ENCODE measurements around the gene MAZ.
"Not testable (repeated sequence)": the region's sequence is repeated elsewhere in the genome, so short reads cannot be mapped to it uniquely, and the experiment has no call there.

The MAZ gene

GRCh38 chr16:29806099-29806579 lies at the start of gene MAZ:
Gene MAZ, plus strand, starts transcription at chr16:29806529. Its CDS starts 173 bp downstream, at chr16:29806702.
- no peak for DNase-seq

GRCh38 chr16:29756654-29757053 lies 49.7 kb upstream of the MAZ start:
- DNase-seq, result no peak

DNA sequence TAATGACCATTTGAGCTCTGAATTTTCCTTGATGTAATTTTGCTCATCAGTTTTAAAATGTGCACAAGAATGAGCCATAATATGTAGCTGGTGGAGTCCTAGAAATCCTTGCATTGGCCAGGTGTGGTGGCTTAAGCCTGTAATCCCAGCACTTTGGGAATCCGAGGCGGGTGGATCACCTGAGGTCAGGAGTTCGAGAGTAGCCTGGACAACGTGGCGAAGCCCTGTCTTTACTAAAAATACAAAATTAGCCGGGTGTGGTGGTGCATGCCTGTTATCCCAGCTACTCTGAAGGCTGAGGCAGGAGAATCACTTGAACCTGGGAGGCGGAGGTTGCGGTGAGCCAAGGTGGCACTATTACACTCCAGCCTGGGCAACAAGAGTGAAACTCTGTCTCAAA lies 49.2 kb upstream of the MAZ start:
- not testable (repeated sequence) for DNase-seq

DNA sequence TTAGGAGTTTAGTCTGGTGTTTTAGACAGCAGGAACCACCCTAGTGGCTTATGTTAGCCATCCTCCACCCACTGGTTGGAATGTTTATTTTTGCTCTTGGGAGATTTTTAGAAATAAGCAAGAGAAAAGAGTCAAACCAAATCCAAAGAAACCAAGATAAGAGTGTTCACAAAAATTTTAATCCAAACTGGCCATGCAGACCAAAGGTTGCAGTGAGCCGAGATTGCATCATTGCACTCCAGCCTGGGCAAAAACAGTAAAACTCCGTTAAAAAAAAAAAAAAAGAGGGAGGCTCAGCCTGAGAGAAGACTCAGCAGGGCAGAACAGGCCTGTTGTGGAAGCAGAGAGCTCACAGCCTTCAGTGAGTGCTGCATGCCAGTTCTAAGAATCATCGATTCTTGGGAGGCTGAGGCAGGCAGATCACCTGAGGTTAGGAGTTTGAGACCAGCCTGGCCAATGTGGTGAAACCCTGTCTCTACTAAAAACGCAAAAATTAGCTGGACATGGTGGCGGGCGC lies 48.3 kb upstream of the MAZ start:
- no peak for DNase-seq

- DNase-seq, result no peak
Observed at GRCh38 chr16:29760567-29761279, 45.6 kb upstream of the MAZ start.

- not testable (repeated sequence) for DNase-seq
Observed at GRCh38 chr16:29761280-29761651, 45.1 kb upstream of the MAZ start.

DNA sequence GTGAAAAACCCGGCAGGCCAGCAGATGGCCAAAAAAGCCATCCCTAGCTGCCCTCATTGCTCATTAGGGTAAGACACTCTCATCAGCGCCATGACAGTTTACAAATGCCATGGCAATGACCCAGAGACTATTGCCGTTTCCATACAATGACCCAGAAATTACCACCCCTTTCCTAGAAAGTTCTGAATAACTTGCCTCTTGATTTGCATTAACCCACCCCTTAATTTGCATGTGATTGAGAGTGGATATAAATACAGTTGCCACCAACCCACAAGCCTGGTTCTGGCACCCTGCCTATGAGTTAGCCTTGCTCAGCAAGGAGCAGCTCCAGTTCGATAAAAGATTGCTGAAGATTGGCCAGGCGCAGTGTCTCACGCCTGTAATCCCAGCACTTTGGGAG lies 44.4 kb upstream of the MAZ start:
- DNase-seq, result no peak

DNA sequence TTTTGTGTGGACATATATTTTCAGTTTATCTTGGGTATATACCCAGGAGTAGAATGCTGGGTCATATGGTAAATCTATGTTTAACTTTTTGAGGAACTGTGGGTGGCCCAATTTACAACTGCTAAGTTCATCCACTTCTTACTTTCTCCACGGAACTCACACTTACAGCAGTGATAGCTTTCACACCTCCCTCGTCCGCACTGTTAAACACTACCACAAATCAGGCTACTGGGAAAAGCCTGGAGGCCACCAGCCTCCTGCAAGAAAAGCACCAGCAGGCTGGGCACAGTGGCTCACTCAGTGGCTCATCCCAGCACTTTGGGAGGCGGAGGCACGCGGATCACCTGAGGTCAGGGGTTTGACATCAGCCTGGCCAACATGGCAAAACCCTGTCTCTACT lies 43.0 kb upstream of the MAZ start:
- no peak for DNase-seq

DNA sequence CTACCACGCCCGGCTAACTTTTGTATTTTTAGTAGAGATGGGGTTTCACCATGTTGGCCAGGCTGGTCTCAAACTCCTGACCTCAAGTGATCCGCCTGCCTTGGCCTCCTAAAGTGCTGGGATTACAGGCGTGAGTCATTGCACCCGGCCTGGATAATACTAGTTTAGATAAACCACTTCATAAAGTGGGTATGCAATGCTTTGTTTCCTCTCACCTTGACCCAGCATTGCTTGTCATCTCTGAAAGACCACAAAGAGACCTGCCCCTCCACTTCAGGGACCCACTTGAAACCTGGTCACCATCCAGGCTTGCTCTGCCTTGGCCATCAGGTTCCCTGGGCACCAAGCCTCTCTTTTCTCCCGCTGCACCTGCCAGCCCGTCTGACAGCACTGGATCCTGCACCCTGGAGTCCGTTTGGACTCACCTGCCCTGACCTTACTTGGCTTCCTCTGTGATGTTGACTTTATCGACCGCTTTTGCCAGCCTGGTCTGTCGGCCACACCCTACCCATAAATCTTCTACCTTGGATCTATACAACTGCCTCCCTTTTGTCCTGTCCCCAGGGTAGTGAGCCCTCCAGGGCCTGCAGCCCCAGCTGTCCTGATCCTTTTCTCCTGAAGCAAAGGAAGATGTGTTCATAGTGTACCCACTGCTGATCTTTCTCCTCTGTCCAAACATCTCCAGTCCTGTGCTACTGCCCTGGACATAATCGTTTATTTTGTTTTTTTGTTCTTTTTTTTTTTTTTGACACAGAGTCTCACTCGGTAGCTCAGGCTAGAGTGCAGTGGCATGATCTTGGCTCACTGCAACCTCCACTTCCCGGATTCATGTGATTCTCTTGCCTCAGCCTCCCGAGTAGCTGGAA lies 40.9 kb upstream of the MAZ start:
- no peak for DNase-seq

DNA sequence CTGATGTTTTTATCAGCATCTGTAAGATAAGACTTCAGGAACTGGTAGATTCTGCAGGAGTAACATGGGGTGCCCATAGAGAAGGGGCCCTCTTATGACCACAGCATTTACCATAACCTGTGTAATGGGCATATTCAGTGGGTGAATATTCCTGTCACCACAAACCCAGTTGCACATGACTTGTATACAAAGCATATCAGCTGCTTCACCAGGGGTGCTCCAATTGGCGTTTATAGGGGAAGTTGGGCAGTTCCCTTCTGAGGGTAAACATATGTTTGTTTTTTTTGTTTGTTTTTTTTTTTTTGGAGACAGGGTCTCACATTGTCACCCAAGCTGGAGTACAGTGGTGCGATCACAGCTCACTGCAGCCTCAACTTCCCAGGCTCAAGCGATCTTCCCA lies 39.8 kb upstream of the MAZ start:
- no peak for DNase-seq

GRCh38 chr16:29767062-29767461 lies 39.3 kb upstream of the MAZ start:
- DNase-seq, result no peak

- no peak for DNase-seq
Observed at GRCh38 chr16:29769507-29769906, 36.8 kb upstream of the MAZ start.

GRCh38 chr16:29770250-29770929 lies 35.9 kb upstream of the MAZ start:
- DNase-seq, result no peak

DNA sequence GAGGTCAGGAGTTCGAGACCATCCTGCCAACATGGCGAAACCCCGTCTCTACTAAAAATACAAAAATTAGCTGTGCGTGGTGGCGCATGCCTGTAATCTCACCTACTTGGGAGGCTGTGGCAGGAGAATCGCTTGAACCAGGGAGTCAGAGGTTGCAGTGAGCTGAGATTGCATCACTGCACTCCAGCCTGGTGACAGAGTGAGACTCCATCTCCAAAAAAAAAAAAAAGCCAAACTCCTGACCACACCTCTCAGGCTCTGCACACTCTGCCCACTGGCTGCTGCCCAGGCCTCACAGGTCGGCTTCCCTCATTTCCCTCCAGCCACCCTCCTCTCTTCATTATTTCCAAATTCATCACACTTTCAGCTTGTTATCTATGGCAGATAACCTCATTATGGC lies 34.0 kb upstream of the MAZ start:
- not testable (repeated sequence) for DNase-seq

DNA sequence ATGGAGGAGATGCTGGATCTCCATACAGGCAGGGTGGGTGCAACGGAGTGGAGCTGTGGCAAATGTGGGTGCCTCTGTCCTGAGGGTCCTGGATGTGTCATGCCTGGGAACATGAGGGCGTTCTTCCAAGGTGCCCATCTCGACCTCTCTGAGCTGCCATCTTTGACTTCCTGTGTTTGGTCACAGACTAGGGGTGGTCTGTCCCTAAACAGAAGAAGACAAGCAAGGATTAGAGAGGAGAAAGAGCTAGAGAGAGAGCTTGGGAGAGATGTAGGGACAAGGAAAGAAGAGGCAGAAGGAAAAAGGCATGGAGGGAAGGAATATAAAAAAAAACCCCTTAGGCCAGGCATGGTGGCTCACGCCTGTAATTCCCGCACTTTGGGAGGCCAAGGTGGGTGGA lies 31.6 kb upstream of the MAZ start:
- DNase-seq, result no peak

DNA sequence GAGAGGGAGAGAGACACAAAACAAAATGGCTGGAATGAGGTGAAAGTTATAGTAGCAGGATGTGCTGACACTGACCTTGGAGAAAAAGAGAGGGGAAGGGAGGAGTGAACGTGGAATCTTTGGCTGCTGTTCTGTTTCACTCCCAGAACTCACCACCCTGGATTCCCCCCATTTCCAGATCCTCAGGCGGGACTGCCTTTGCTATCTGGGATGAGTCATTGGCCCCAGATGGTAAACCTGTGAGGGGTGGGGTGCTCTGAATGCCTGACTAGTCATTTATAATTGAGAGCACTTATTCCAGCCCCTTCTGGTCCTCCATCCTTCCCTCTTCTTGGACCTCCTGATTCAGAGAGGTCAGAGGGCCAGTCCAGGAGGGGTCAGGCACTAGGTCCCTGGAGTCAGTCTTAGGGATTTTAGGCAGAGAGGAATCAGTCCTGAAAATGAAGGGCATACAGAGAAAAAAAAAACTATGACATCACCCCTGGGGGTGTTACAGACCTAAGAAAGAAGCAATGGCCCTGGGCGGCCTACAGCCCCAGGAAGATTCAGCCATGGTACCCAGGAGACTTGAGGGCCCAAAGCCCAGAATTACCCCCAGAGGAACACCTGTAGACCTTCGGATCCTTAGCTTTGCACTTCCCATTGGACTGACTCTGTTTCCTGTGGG lies 30.5 kb upstream of the MAZ start:
- no peak for DNase-seq

DNA sequence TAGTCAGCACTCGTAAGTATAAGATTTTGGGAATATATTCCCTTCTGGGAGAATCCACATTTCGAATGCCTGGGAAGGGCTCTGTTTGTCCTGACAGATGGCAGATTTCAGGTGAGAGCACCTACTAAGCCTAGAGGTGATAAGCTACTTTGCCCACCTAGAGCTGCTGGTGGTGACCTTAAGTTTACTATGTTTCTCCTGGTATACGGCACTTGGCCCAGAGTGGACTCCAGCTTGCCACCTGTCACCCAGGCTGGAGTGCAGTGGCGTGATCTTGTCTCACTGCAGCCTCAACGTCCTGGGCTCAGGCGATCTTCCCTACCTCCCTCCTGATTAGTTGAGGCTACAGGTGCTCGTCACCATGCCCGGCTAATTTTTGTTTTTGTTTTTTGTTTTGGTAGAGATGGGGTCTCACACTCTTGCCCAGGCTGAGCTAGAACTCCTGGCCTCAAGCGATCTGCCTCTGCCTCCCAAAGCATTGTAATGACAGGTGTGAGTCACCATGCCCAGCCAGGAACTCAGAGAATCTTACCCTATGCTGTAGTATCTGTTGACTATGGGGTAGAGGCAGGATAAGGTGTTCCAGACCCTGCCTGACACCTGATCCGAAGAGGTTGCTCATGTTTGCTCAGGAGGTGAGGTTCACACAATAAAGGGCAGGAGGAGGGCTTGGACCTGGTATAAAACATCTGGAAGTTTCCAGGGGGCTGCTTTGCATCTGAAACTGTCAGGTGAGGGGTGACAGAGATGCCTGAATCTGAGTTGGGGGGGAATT lies 28.6 kb upstream of the MAZ start, which contains the start of gene ZG16:
ZG16 (plus strand) TSS at position 681 of the 775 bp plus-strand sequence. CDS start 1,011 bp downstream, outside the sequence.
- no peak for DNase-seq

DNA sequence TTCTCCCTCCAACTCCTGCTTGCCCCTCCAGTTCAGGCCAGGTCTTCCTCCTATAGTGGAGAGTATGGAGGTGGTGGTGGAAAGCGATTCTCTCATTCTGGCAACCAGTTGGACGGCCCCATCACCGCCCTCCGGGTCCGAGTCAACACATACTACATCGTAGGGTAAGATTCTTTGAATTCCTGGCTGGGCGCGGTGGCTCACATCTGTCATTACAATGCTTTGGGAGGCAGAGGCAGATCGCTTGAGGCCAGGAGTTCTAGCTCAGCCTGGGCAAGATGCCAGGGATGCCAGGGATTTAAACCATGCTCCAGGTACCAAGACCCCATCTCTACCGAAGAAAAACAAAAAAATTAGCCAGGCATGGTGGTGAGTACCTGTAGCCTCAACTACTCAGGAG lies 26.9 kb upstream of the MAZ start:
- DNase-seq, result no peak

GRCh38 chr16:29783094-29783953 lies 23.0 kb upstream of the MAZ start:
- DNase-seq, result not testable (repeated sequence)

DNA sequence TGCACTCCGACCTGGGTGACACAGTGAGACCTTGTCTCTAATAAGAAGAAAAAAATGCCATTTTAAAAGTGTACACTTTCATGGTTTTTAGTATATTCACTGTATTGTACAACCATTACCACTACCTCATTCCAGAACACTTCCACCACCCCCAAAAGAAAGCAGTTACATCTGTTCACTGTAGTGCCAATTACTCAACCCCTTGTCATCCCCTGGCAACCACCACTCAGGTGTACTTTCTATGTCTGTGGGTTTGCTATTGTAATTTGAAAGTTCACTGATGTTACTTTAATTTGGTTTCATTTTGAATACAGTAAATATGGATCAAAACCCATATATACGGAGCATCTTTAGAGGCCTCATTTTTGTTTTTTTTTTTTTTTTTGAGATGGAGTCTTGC lies 22.2 kb upstream of the MAZ start:
- DNase-seq, result peak in 1 of 2 donors; percentile 17
